GM18909 (cell line): ENCODE results near the gene CLCN2.
A peak's percentile ranks its signal among the peaks of the same experiment; 100 is the strongest.

Source experiments
- ATAC-seq: cut with Tn5 transposase; IDR thresholded peaks from one replicate; pipeline ENCODE4 v1.9.1; 2021; ENCODE audit warnings: mild to moderate bottlenecking; ENCODE audit not compliant: unreplicated experiment, poor library complexity

CLCN2 gene

GRCh38 chr3:184305577-184305976, 55.8 kb downstream of the CLCN2 start:
- no peak for ATAC-seq

- ATAC-seq: no peak
Observed at GRCh38 chr3:184300378-184300720, 61.1 kb downstream of the CLCN2 start.

- ATAC-seq: no peak
Observed at GRCh38 chr3:184299488-184300377, 61.7 kb downstream of the CLCN2 start.

GRCh38 chr3:184298759-184299487, 62.5 kb downstream of the CLCN2 start, which contains the start of gene PSMD2:
Gene PSMD2 (plus strand): TSS chr3:184299241. CDS start chr3:184299267, 26 bp downstream.
- ATAC-seq: peak; percentile 93

- no peak for ATAC-seq
Observed at GRCh38 chr3:184296616-184297015, 64.8 kb downstream of the CLCN2 start.
